ENCODE measurements around the gene STRIP2. TPM values are rescaled to one million over a fixed set of nuclear protein-coding genes. Genes with fewer than 3 reads are reported as not detected.

Gene STRIP2
- total RNA-seq, 1 donor from 2014 or later: 0.49 TPM

- Histone ChIP-seq H3K9me3 (no peaks in the 10 kb centered on the region), H3K4me1 (no peaks in the 10 kb centered on the region), H3K27ac (no peak overlapping the region), H3K27me3 (no peaks in the 10 kb centered on the region), H3K36me3 (no peaks in the 10 kb centered on the region), H3K4me3 (no peak overlapping the region)
- DNase-seq (ENCODE audit: extremely low spot score in 2 of 2): no peak
- TF ChIP-seq, protein P1, sequence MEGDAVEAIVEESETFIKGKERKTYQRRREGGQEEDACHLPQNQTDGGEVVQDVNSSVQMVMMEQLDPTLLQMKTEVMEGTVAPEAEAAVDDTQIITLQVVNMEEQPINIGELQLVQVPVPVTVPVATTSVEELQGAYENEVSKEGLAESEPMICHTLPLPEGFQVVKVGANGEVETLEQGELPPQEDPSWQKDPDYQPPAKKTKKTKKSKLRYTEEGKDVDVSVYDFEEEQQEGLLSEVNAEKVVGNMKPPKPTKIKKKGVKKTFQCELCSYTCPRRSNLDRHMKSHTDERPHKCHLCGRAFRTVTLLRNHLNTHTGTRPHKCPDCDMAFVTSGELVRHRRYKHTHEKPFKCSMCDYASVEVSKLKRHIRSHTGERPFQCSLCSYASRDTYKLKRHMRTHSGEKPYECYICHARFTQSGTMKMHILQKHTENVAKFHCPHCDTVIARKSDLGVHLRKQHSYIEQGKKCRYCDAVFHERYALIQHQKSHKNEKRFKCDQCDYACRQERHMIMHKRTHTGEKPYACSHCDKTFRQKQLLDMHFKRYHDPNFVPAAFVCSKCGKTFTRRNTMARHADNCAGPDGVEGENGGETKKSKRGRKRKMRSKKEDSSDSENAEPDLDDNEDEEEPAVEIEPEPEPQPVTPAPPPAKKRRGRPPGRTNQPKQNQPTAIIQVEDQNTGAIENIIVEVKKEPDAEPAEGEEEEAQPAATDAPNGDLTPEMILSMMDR (IDR thresholded peaks at IDR 0.05): no peak
- intact Hi-C loops (cut with DNase I): no loop called here
Measured at GRCh38 chr7:129393255-129393654, 41.0 kb upstream of the STRIP2 start.

- Histone ChIP-seq H3K27ac (no peak overlapping the region), H3K27me3 (no peaks in the 10 kb centered on the region), H3K4me1 (no peaks in the 10 kb centered on the region), H3K36me3 (no peaks in the 10 kb centered on the region), H3K9me3 (no peaks in the 10 kb centered on the region), H3K4me3 (no peak overlapping the region)
- no peak for DNase-seq (ENCODE audit: extremely low spot score in 2 of 2)
- intact Hi-C loops (cut with DNase I): no loop called here
- TF ChIP-seq POLR2AphosphoS5 (IDR thresholded peaks at IDR 0.05; ENCODE audit: insufficient read depth in 1 of 2, low read depth in 1 of 2) (no peak), POLR2A (IDR thresholded peaks at IDR 0.05) (no peak)
- TF ChIP-seq, protein P1 (IDR thresholded peaks at IDR 0.05): no peak
Measured at GRCh38 chr7:129394101-129394500, 40.1 kb upstream of the STRIP2 start.

DNA sequence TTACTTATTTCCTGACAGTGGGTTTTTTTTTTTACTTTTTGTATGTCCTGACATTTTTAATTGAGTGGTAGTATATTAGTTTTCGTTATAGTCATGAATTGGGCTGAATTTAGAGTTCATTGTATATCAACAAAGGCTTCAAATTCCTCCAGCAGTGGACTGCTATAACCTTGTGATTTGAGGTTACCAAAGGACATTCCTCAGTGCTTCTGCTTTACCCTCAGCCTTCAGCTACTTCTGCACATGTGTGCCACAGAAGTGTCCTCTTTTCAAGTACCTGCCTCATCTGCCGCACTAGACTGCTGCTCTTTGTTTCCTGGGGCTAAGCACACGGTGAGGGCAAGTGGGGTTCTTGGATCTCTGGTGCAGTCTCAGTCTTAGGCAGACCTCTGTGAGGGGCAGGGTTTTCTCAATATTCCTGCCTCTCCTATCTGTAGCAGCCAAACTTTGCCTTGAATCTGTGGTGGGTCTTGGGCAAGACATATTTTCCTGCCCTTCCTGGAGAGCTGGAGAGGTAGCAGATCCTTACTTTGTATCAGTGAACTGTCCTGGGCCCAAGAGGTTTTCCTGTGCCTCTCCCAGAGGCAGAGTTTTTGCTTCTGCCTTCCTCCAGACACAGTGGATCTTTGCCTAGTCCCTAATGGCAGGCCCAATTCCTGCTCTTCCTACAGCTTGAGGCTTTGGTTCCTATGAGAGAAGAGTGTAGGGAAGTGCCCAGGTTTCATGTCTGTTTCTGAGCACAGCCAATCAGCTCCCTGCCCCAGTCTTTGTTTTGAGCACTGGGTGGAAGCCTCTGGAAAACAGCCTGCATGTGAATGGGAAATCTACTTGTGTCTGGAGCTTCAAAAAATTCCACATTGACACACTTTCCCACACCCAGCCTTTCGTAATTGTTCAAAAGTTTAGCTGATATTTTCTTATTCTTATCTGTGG, 39.0 kb upstream of the STRIP2 start:
- Histone ChIP-seq H3K4me1 (no peaks in the 10 kb centered on the region), H3K36me3 (no peaks in the 10 kb centered on the region), H3K9me3 (no peaks in the 10 kb centered on the region), H3K27me3 (no peaks in the 10 kb centered on the region), H3K4me3 (no peak overlapping the region), H3K27ac (no peak overlapping the region)
- intact Hi-C loops (cut with DNase I): no loop called here
- no peak for DNase-seq (ENCODE audit: extremely low spot score in 2 of 2)
- TF ChIP-seq POLR2AphosphoS5 (IDR thresholded peaks at IDR 0.05; ENCODE audit: insufficient read depth in 1 of 2, low read depth in 1 of 2) (no peak), POLR2A (IDR thresholded peaks at IDR 0.05) (no peak)
- TF ChIP-seq, protein P1 (IDR thresholded peaks at IDR 0.05): no peak

DNA sequence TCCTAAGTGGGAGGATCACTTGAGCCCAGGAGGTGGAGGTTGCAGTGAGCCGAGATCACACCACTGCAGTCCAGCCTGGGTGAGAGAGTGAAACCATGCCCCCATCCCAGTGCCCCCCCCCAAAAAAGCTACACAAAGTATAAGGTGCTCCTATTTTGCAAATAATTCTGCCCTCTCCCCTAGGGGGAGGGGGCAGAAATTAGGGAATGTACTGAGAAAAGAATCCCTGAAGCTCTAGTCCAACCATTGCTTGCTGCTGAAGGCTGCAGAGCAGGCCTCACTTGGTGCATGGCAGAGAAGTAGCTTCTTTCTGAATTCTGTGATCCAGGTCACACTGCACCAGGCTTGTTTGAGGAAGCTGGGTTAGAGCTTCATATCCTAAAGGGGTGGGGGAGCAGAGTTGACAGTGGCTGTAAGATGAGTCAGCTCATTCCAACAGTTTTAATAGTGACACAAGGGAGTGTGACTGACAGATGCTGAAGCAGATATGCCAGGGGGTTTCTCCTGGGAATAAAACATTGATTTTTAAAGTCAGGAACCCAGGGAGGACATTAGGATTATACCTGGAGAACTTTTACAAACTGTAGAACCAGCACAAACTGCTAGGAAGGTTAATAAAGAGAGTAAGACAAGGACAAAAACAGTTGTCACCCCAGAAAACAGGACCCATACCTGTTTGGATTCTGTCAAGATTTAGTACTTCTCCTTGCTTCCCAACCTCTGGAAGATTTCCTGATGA, 32.8 kb upstream of the STRIP2 start:
- Histone ChIP-seq H3K27ac (no peak overlapping the region), H3K4me1 (no peaks in the 10 kb centered on the region), H3K36me3 (peaks cover 0 to 7% of the 10 kb centered on the region in 2 donors), H3K4me3 (no peak overlapping the region), H3K9me3 (no peaks in the 10 kb centered on the region), H3K27me3 (no peaks in the 10 kb centered on the region)
- TF ChIP-seq, protein P1 (IDR thresholded peaks at IDR 0.05): no peak
- TF ChIP-seq POLR2A (IDR thresholded peaks at IDR 0.05): no peak
- TF ChIP-seq POLR2AphosphoS5 (IDR thresholded peaks at IDR 0.05; ENCODE audit: insufficient read depth in 1 of 2, low read depth in 1 of 2): no peak
- intact Hi-C loops (cut with DNase I): no loop called here
- no peak for DNase-seq (ENCODE audit: extremely low spot score in 2 of 2)

Measured in vagina (tissue), 2 donors.